Esophagus squamous epithelium (tissue), 4 donors: ENCODE data around the gene DCDC2B.
A peak's percentile ranks its signal among the peaks of the same experiment; 100 is the strongest.

Source experiments
- CTCF ChIP-seq, 6 experiments: fragments of 450-650 bp in 4 of 6; fragments of 200-600 bp in 2 of 6; sonication (generic) in 2 of 6; IDR thresholded peaks; one replicate each; pipeline ENCODE4 v1.5.1; 2016 to 2019; ENCODE audit warnings: antibody characterized with exemption in 6 of 6, mild to moderate bottlenecking in 4 of 6, moderate library complexity in 4 of 6
- POLR2A ChIP-seq, 4 donors: fragments of 450-650 bp; IDR thresholded peaks; one replicate each; pipeline ENCODE4 v1.6.1; 2017; ENCODE audit warnings: antibody characterized with exemption in 4 of 4, mild to moderate bottlenecking in 4 of 4, moderate library complexity in 3 of 4

- TF ChIP-seq POLR2A (IDR thresholded peaks at IDR 0.05) (no peak), CTCF (IDR thresholded peaks at IDR 0.05) (peak; percentile 29 to 81 (median 68))
These were observed 7.0 kb downstream of the DCDC2B start for GRCh38 chr1:32215629-32216480.
